Liver (tissue), 9 donors: ENCODE results near the gene ICAM4. TPM values are rescaled to one million over a fixed set of nuclear protein-coding genes. Genes with fewer than 3 reads are reported as not detected.

ENCODE experiments used
- DNase-seq: peaks from one replicate; pipeline ENCODE4 v3.0.0-alpha.2; 2017; ENCODE audit warnings: low spot score
- H3K27ac ChIP-seq, 2 donors: one replicate each; pipeline ENCODE4 v1.7.0; 2013; ENCODE audit warnings: inconsistent platforms in 2 of 2, low read length in 2 of 2, control low read depth in 1 of 2, low read depth in 1 of 2, mild to moderate bottlenecking in 1 of 2
- H3K27me3 ChIP-seq, 4 donors: one replicate each; pipeline versions ENCODE4 v1.6.1 to v1.7.0; 2013; ENCODE audit warnings: low read length in 3 of 4, inconsistent platforms in 1 of 4, mild to moderate bottlenecking in 1 of 4, moderate library complexity in 1 of 4; ENCODE audit not compliant: control insufficient read depth in 4 of 4, insufficient read depth in 4 of 4
- H3K36me3 ChIP-seq, 4 donors: one replicate each; pipeline versions ENCODE4 v1.6.1 to v1.7.0; 2013; ENCODE audit warnings: low read length in 3 of 4, mild to moderate bottlenecking in 3 of 4, low read depth in 1 of 4, moderate library complexity in 1 of 4; ENCODE audit not compliant: control insufficient read depth in 4 of 4, insufficient read depth in 3 of 4
- H3K4me1 ChIP-seq, 4 donors: one replicate each; pipeline versions ENCODE4 v1.6.1 to v1.7.0; 2013; ENCODE audit warnings: low read length in 3 of 4, mild to moderate bottlenecking in 3 of 4, moderate library complexity in 1 of 4; ENCODE audit not compliant: control insufficient read depth in 4 of 4, insufficient read depth in 4 of 4
- H3K4me3 ChIP-seq, 3 donors: one replicate each; pipeline versions ENCODE4 v1.6.1 to v1.7.0; 2013; ENCODE audit warnings: low read length in 3 of 3, control low read depth in 1 of 3, low read depth in 1 of 3, mild to moderate bottlenecking in 1 of 3
- H3K9ac ChIP-seq, 2 donors: one replicate each; pipeline ENCODE4 v1.7.0; 2013; ENCODE audit warnings: low read length in 2 of 2, mild to moderate bottlenecking in 2 of 2, moderate library complexity in 2 of 2, control low read depth in 1 of 2, low read depth in 1 of 2
- H3K9me3 ChIP-seq, 4 donors: one replicate each; pipeline versions ENCODE4 v1.6.1 to v1.7.0; 2013; ENCODE audit warnings: low read length in 3 of 4; ENCODE audit not compliant: control insufficient read depth in 4 of 4
- FOXA1 ChIP-seq: IDR thresholded peaks from 2 replicates; pipeline ENCODE4 v1.6.1; 2016; ENCODE audit warnings: antibody characterized with exemption
- FOXA2 ChIP-seq: IDR thresholded peaks from 2 replicates; pipeline ENCODE4 v1.6.1; 2016; ENCODE audit warnings: antibody characterized with exemption
- GABPA ChIP-seq, 2 donors: IDR thresholded peaks in 1 of 2; conservative IDR thresholded peaks in 1 of 2; 2 replicates each; pipeline ENCODE4 v1.6.1; 2016; ENCODE audit warnings: antibody characterized with exemption in 2 of 2, mild to moderate bottlenecking in 1 of 2, moderate library complexity in 1 of 2
- HNF4G ChIP-seq: IDR thresholded peaks from 2 replicates; pipeline ENCODE4 v1.6.1; 2016; ENCODE audit warnings: antibody characterized with exemption
- RAD21 ChIP-seq, 2 donors: IDR thresholded peaks; 2 replicates each; pipeline ENCODE4 v1.6.1; 2016; ENCODE audit warnings: antibody characterized with exemption in 2 of 2, mild to moderate bottlenecking in 2 of 2
- REST ChIP-seq: IDR thresholded peaks from 2 replicates; pipeline ENCODE4 v1.6.1; 2016; ENCODE audit warnings: antibody characterized with exemption, mild to moderate bottlenecking
- SP1 ChIP-seq: IDR thresholded peaks from 2 replicates; pipeline ENCODE4 v1.6.1; 2018; ENCODE audit warnings: antibody characterized with exemption, mild to moderate bottlenecking
- WGBS: extraction: QIAGEN DNeasy Blood & Tissue Kit; methylation state at CpG from one replicate; pipeline ENCODE4 v1.1.7; 2013; 5-methylcytosine and 5-hydroxymethylcytosine counted together
- polyA plus RNA-seq, 2 donors: library from polyadenylated mRNA; stranded (reverse) in 1 of 2; unstranded in 1 of 2; fragments of 200-250 nt in 1 of 2; fragments of >200 nt in 1 of 2; fragmentation: Nextera tagmentation in 1 of 2; extraction: Ambion mirVana in 1 of 2; gene quantifications; one replicate each; pipeline versions ENCODE4 v1.2.1 to v1.2.3, GENCODE V29; 2013 to 2015
- total RNA-seq, 2 donors: library from RNA; depleted of rRNA; stranded (reverse); fragments of >200 nt; gene quantifications; one replicate each; pipeline ENCODE4 v1.2.3, GENCODE V29; 2014
- TF ChIP-seq, protein P1 (sequence below): IDR thresholded peaks from 2 replicates; pipeline ENCODE4 v1.6.1; 2016; ENCODE audit warnings: antibody characterized with exemption
- TF ChIP-seq, protein P2 (sequence below): IDR thresholded peaks from 2 replicates; pipeline ENCODE4 v1.6.1; 2016; ENCODE audit warnings: antibody characterized with exemption
- donor health status: healthy.
- donor health status: healthy.
- donor health status: healthy.
- donor health status: healthy.
- donor health status: healthy.

ICAM4 gene
- total and polyA plus RNA-seq, 4 donors, result 0.05 to 74.1 (median 0.33) TPM; not detected in 1

- H3K4me1 ChIP-seq, result peaks cover 0 to 4% (median 3%) of the 10 kb centered on the region in 4 donors
- peaks cover 0 to 9% (median 2%) of the 10 kb centered on the region in 4 donors for H3K36me3 ChIP-seq
- H3K9ac ChIP-seq, result no peak overlapping the region
- no peaks in the 10 kb centered on the region for H3K9me3 ChIP-seq
- no peak overlapping the region for H3K4me3 ChIP-seq
- no peak for DNase-seq
- TF ChIP-seq RAD21 (IDR thresholded peaks at IDR 0.05) (no peak), HNF4G (no peak), FOXA2 (no peak), REST (no peak), GABPA (IDR thresholded peaks at IDR 0.05 in 1 of 2, conservative IDR thresholded peaks at IDR 0.05 in 1 of 2) (no peak)
- TF ChIP-seq, protein P1, sequence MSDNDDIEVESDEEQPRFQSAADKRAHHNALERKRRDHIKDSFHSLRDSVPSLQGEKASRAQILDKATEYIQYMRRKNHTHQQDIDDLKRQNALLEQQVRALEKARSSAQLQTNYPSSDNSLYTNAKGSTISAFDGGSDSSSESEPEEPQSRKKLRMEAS, result no peak
- H3K27ac ChIP-seq, result no peak overlapping the region
- WGBS, result 87% methylated on average over 7 of the region's 7 CpGs
- no peaks in the 10 kb centered on the region for H3K27me3 ChIP-seq
Observed at GRCh38 chr19:10262771-10263170, 24.0 kb upstream of the ICAM4 start.

GRCh38 chr19:10266706-10267105, 20.0 kb upstream of the ICAM4 start:
- Histone ChIP-seq H3K36me3 (no peaks in the 10 kb centered on the region), H3K9me3 (no peaks in the 10 kb centered on the region), H3K4me1 (peaks cover under 1 to 14% (median 8%) of the 10 kb centered on the region in 4 donors), H3K27ac (no peak overlapping the region), H3K4me3 (no peak overlapping the region), H3K9ac (no peak overlapping the region), H3K27me3 (no peaks in the 10 kb centered on the region)
- WGBS, result 70% methylated on average over 7 of the region's 7 CpGs
- no peak for TF ChIP-seq FOXA2
- TF ChIP-seq, protein P1, result no peak
- TF ChIP-seq, protein P2, sequence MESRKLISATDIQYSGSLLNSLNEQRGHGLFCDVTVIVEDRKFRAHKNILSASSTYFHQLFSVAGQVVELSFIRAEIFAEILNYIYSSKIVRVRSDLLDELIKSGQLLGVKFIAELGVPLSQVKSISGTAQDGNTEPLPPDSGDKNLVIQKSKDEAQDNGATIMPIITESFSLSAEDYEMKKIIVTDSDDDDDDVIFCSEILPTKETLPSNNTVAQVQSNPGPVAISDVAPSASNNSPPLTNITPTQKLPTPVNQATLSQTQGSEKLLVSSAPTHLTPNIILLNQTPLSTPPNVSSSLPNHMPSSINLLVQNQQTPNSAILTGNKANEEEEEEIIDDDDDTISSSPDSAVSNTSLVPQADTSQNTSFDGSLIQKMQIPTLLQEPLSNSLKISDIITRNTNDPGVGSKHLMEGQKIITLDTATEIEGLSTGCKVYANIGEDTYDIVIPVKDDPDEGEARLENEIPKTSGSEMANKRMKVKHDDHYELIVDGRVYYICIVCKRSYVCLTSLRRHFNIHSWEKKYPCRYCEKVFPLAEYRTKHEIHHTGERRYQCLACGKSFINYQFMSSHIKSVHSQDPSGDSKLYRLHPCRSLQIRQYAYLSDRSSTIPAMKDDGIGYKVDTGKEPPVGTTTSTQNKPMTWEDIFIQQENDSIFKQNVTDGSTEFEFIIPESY, result no peak
- TF ChIP-seq FOXA1, result no peak
- no peak for TF ChIP-seq REST
- TF ChIP-seq HNF4G, result no peak
- no peak for TF ChIP-seq SP1
- no peak for DNase-seq
